T47D (cell line): ENCODE measurements around the gene PRPH.
A peak's percentile ranks its signal among the peaks of the same experiment; 100 is the strongest.

ENCODE experiments used
- DNase-seq, 2 experiments: peaks; one replicate each; pipeline versions ENCODE4 v3.0.0 to v3.0.0-alpha.2; 2011 to 2012; ENCODE audit warnings: low read depth in 1 of 2, low spot score in 1 of 2
- JUND ChIP-seq: IDR thresholded peaks from 2 replicates; pipeline ENCODE4 v1.6.1; 2012; ENCODE audit warnings: low read depth
- in situ Hi-C: cut with HindIII; loops from 2 replicates; pipeline ENCODE4 v1.10.0; 2016; ENCODE audit warnings: low sequenced_read_pairs, low pct_unique_long_range_greater_than_20kb

PRPH gene

GRCh38 chr12:49342914-49343731 lies 48.2 kb downstream of the PRPH start:
- no peak for TF ChIP-seq JUND
- in situ Hi-C loops, result no loop called here
- no peak for DNase-seq

DNA sequence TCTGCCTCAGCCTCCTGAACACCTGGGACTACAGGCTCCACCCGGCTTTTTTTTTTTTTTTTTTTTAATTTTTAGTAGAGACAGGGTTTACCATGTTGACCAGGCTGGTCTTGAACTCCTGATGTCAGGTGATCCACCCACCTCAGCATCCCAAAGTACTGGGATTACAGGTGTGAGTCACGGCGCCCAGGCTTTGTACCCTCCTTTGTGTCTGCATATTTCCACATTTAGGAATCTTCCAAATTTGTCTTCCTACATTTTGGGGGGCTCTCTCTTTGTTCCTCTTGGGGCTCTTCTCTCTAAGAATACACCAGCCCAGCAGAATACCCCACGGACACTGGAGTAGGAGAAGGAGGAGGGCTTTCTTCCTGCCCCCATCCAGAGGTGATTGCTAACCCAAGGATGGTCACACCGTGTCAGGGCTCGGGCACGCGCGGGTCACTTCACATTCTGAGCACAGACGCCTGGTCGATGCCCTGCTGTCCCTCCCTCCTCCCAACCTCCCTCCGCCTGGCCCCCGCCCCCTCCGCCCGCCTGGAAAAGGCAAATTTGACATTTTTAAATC lies 49.6 kb downstream of the PRPH start:
- in situ Hi-C loops, result no loop called here
- no peak for TF ChIP-seq JUND
- DNase-seq, result no peak

DNA sequence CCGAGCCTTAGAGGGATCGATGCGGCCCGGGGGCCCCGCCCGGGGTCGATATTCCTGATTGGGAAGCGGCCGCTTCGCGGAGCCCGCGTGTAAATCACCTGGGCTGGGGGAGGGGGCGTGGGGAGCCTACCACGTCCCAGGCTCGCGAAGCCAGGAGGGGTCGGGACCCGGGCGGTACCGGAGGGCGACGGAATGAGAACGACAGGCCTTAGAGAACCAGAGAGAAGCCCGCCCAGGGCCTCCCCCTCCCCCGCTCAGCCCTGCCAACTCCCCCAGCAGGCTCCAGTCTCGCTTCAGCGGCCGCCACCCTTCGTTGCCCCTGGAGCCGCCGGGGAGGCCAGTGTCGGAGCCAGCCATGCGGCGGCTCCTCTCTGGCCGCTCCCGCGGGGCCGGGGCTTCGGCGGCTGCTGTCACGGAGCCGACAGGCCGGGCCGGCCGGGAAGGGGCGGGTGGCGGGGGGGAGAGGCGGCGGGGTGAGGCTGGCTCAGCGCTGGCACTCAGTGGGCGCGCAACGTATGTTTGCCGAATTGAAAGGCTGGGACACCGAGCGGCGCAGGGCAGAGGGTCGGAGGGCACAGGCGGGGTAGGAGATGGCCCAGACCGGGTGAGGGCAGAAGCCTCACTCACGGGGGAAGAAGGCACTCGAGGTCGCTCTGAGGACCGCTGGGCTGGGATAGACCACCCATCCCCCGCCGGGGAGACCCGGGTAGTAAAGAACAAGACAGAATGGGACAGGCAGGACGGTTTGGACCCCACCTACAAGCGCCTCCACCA lies 50.3 kb downstream of the PRPH start:
- TF ChIP-seq JUND, result no peak
- in situ Hi-C loops, result no loop called here
- DNase-seq, result peak in 1 of 2 experiments; percentile 69

- in situ Hi-C loops, result no loop called here
- TF ChIP-seq JUND, result no peak
- DNase-seq, result no peak
These were observed 51.1 kb downstream of the PRPH start for GRCh38 chr12:49345825-49346658.

DNA sequence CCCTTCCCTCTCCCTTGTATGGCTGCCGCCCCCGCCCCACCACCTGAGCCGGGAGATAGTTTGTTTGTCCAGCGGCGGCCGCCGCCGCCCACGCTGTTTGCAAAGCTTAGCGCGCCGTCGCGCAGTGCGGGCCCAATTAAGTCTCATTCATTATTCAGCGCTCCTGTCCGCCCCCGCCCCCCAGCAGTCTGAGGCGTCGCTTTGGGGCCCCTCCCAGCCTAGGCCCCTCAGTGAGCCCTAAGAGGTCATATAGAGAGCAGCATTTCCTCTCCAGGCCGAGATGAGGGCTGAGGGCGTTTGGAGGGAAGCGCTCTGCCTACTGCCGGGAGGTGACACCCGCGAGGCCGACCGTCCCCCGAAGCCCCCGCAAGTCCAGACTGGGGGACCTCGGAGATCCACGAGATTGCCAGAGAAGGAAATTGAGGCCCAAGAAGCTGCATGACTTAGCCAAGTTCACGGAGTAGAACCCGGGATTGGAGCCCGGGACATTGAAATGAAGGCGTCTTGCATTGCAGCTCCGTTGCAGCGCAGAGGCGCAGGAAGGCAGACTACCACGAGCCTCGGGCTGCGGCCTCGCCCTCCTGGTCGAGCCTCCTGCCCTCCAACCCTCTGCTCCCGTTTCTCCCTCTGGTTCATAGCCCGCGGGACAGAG lies 51.8 kb downstream of the PRPH start, which contains the start of gene DNAJC22:
TSS of gene DNAJC22 (plus strand) at position 230 of the 652 bp plus-strand sequence. CDS start 1,985 bp downstream, outside the sequence.
- in situ Hi-C loops, result no loop called here
- no peak for TF ChIP-seq JUND
- no peak for DNase-seq

GRCh38 chr12:49347311-49348193 lies 52.6 kb downstream of the PRPH start:
- DNase-seq, result peak; percentile 97 to 98
- no peak for TF ChIP-seq JUND
- in situ Hi-C loops, result no loop called here
